H1 (cell line): Measurements from ENCODE around the gene HADHB. TPM values are rescaled to one million over a fixed set of nuclear protein-coding genes. Genes with fewer than 3 reads are reported as not detected.
A peak's percentile ranks its signal among the peaks of the same experiment; 100 is the strongest.

Source experiments
- RBBP5 ChIP-seq: IDR thresholded peaks from 2 replicates; pipeline ENCODE4 v1.7.1; 2012; ENCODE audit warnings: low read depth, mild to moderate bottlenecking, inconsistent platforms, low read length, moderate library complexity, borderline replicate concordance
- TEAD4 ChIP-seq: IDR thresholded peaks from 2 replicates; pipeline ENCODE4 v1.6.1; 2012; ENCODE audit warnings: low read depth, low read length, inconsistent platforms, mixed read lengths
- polyA plus RNA-seq, 7 experiments: library from polyadenylated mRNA; depleted of rRNA in 3 of 7; stranded (reverse) in 5 of 7; unstranded in 2 of 7; fragments of >200 nt in 5 of 7; fragments of 200-250 nt in 2 of 7; gene quantifications; 1 replicate in 5 of 7; 2 replicates in 1 of 7; 4 replicates in 1 of 7; pipeline versions ENCODE4 v1.2.1 to v1.2.3, GENCODE V29; 2011 to 2013; ENCODE audit warnings: missing spikeins in 2 of 7, mixed read lengths in 2 of 7
- total RNA-seq: library from RNA; stranded (reverse); fragmentation: NEBNext Ultra II Directional; extraction: Animal tissue kit (Norgen Biotek cat#: 25700); gene quantifications from 2 replicates; pipeline ENCODE4 v1.2.1, GENCODE V29; 2021
- TF ChIP-seq, protein P1 (sequence below): fragments of 300-600 bp; sonication (generic); IDR thresholded peaks from 2 replicates; pipeline ENCODE4 v1.7.1; 2012; ENCODE audit warnings: low read length, moderate library complexity, mild to moderate bottlenecking, inconsistent platforms; ENCODE audit not compliant: insufficient replicate concordance

Gene HADHB
- total and polyA plus RNA-seq, 2 of the 8 experiments (the other 6 are each of a cell fraction or from before 2014, with no cell fraction given), result 47.7 to 52.3 TPM

- TF ChIP-seq, protein P1, sequence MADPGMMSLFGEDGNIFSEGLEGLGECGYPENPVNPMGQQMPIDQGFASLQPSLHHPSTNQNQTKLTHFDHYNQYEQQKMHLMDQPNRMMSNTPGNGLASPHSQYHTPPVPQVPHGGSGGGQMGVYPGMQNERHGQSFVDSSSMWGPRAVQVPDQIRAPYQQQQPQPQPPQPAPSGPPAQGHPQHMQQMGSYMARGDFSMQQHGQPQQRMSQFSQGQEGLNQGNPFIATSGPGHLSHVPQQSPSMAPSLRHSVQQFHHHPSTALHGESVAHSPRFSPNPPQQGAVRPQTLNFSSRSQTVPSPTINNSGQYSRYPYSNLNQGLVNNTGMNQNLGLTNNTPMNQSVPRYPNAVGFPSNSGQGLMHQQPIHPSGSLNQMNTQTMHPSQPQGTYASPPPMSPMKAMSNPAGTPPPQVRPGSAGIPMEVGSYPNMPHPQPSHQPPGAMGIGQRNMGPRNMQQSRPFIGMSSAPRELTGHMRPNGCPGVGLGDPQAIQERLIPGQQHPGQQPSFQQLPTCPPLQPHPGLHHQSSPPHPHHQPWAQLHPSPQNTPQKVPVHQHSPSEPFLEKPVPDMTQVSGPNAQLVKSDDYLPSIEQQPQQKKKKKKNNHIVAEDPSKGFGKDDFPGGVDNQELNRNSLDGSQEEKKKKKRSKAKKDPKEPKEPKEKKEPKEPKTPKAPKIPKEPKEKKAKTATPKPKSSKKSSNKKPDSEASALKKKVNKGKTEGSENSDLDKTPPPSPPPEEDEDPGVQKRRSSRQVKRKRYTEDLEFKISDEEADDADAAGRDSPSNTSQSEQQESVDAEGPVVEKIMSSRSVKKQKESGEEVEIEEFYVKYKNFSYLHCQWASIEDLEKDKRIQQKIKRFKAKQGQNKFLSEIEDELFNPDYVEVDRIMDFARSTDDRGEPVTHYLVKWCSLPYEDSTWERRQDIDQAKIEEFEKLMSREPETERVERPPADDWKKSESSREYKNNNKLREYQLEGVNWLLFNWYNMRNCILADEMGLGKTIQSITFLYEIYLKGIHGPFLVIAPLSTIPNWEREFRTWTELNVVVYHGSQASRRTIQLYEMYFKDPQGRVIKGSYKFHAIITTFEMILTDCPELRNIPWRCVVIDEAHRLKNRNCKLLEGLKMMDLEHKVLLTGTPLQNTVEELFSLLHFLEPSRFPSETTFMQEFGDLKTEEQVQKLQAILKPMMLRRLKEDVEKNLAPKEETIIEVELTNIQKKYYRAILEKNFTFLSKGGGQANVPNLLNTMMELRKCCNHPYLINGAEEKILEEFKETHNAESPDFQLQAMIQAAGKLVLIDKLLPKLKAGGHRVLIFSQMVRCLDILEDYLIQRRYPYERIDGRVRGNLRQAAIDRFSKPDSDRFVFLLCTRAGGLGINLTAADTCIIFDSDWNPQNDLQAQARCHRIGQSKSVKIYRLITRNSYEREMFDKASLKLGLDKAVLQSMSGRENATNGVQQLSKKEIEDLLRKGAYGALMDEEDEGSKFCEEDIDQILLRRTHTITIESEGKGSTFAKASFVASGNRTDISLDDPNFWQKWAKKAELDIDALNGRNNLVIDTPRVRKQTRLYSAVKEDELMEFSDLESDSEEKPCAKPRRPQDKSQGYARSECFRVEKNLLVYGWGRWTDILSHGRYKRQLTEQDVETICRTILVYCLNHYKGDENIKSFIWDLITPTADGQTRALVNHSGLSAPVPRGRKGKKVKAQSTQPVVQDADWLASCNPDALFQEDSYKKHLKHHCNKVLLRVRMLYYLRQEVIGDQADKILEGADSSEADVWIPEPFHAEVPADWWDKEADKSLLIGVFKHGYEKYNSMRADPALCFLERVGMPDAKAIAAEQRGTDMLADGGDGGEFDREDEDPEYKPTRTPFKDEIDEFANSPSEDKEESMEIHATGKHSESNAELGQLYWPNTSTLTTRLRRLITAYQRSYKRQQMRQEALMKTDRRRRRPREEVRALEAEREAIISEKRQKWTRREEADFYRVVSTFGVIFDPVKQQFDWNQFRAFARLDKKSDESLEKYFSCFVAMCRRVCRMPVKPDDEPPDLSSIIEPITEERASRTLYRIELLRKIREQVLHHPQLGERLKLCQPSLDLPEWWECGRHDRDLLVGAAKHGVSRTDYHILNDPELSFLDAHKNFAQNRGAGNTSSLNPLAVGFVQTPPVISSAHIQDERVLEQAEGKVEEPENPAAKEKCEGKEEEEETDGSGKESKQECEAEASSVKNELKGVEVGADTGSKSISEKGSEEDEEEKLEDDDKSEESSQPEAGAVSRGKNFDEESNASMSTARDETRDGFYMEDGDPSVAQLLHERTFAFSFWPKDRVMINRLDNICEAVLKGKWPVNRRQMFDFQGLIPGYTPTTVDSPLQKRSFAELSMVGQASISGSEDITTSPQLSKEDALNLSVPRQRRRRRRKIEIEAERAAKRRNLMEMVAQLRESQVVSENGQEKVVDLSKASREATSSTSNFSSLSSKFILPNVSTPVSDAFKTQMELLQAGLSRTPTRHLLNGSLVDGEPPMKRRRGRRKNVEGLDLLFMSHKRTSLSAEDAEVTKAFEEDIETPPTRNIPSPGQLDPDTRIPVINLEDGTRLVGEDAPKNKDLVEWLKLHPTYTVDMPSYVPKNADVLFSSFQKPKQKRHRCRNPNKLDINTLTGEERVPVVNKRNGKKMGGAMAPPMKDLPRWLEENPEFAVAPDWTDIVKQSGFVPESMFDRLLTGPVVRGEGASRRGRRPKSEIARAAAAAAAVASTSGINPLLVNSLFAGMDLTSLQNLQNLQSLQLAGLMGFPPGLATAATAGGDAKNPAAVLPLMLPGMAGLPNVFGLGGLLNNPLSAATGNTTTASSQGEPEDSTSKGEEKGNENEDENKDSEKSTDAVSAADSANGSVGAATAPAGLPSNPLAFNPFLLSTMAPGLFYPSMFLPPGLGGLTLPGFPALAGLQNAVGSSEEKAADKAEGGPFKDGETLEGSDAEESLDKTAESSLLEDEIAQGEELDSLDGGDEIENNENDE, result peak; percentile 71
- TF ChIP-seq RBBP5 (peak; percentile 96), TEAD4 (0 out of 2 replicates have a peak, but pooled peaks have one; percentile 40)
Measured at GRCh38 chr2:26299471-26300101, 54.8 kb downstream of the HADHB start (continued).
